Endothelial cell of umbilical vein (primary cell): Measurements from ENCODE around the gene GRID2. TPM values are rescaled to one million over a fixed set of nuclear protein-coding genes. Genes with fewer than 3 reads are reported as not detected.

ENCODE experiments used
- BruUV-seq: library from RNA; stranded (reverse); fragments of 400-500 nt; replicated peaks from 2 replicates; lab custom pipeline; 2021; lab: Mats Ljungman, UMichigan
- CTCF ChIA-PET: fragments of 300-600, 350-600 bp; sonication (Branson Sonifier 250); formaldehyde crosslinking; loops from one replicate; lab custom pipeline; 2021; ENCODE audit warnings: antibody characterized with exemption, inconsistent platforms; lab: Charles Lee
- POLR2A ChIA-PET: fragments of 300-600, 350-600 bp; sonication (Branson Sonifier 250); formaldehyde crosslinking; loops from one replicate; lab custom pipeline; 2021; ENCODE audit warnings: antibody characterized with exemption, inconsistent platforms; lab: Charles Lee
- DNase-seq: peaks from one replicate; pipeline ENCODE4 v3.0.0-alpha.2; 2011; ENCODE audit warnings: low read depth, low spot score
- FAIRE-seq: peaks from 2 replicates; lab custom pipeline; 2011; peaks lifted over from hg19 to GRCh38; lab: Jason Lieb, UNC
- H2AFZ ChIP-seq: 2 replicates; pipeline ENCODE4 v1.6.0; 2012; ENCODE audit warnings: low read depth, low read length, control low read depth, inconsistent platforms
- H3K27ac ChIP-seq: 2 replicates; pipeline ENCODE4 v1.5.1; 2011; ENCODE audit warnings: low read depth, mild to moderate bottlenecking, control low read depth, low read length, moderate library complexity; ENCODE audit not compliant: insufficient read depth
- H3K27me3 ChIP-seq, 2 experiments: 2 replicates each; pipeline versions ENCODE4 v1.6.0 to v1.6.1; 2011; ENCODE audit warnings: low read length in 2 of 2, mixed read lengths in 1 of 2; ENCODE audit not compliant: control insufficient read depth in 2 of 2, insufficient read depth in 2 of 2
- H3K36me3 ChIP-seq, 2 experiments: 2 replicates in 1 of 2; 3 replicates in 1 of 2; pipeline ENCODE4 v1.5.1; 2011; ENCODE audit warnings: low read length in 2 of 2, mild to moderate bottlenecking in 1 of 2, moderate library complexity in 1 of 2; ENCODE audit not compliant: control insufficient read depth in 2 of 2, insufficient read depth in 2 of 2; ENCODE audit errors: extremely low read depth in 1 of 2
- H3K4me1 ChIP-seq: 3 replicates; pipeline ENCODE4 v1.5.1; 2011; ENCODE audit warnings: mild to moderate bottlenecking, low read length; ENCODE audit not compliant: control insufficient read depth, insufficient read depth; ENCODE audit errors: extremely low read depth
- H3K4me2 ChIP-seq: 2 replicates; pipeline ENCODE4 v1.6.1; 2011; ENCODE audit warnings: low read length, control low read depth, mixed read lengths; ENCODE audit not compliant: insufficient read depth
- H3K4me3 ChIP-seq, 3 experiments: fragments of 200-600 bp in 1 of 3; sonication (generic), shearing (Covaris generic) in 1 of 3; replicated peaks in 1 of 3; 2 replicates each; pipeline ENCODE4 v1.5.1; 2011 to 2016; ENCODE audit warnings: control low read depth in 3 of 3, low read length in 3 of 3, mild to moderate bottlenecking in 2 of 3, inconsistent platforms in 1 of 3, low read depth in 1 of 3, moderate library complexity in 1 of 3; ENCODE audit not compliant: insufficient read depth in 1 of 3
- H3K79me2 ChIP-seq: 2 replicates; pipeline ENCODE4 v1.6.0; 2012; ENCODE audit warnings: low read length, inconsistent platforms; ENCODE audit not compliant: control insufficient read depth, insufficient read depth
- H3K9ac ChIP-seq: replicated peaks from 2 replicates; pipeline ENCODE3; 2011; ENCODE audit warnings: low read length, control low read depth; ENCODE audit not compliant: insufficient read depth; ENCODE audit errors: extremely low read depth
- H3K9me1 ChIP-seq: replicated peaks from 3 replicates; pipeline ENCODE4 v1.6.0; 2011; ENCODE audit warnings: mild to moderate bottlenecking, low read length; ENCODE audit not compliant: control insufficient read depth, insufficient read depth; ENCODE audit errors: extremely low read depth
- H3K9me3 ChIP-seq: replicated peaks from 2 replicates; pipeline ENCODE4 v1.5.1; 2012; ENCODE audit warnings: low read length, inconsistent platforms; ENCODE audit not compliant: control insufficient read depth, insufficient read depth
- H4K20me1 ChIP-seq: replicated peaks from 2 replicates; pipeline ENCODE3; 2011; ENCODE audit warnings: mild to moderate bottlenecking, low read length; ENCODE audit not compliant: control insufficient read depth, insufficient read depth; ENCODE audit errors: extremely low read depth
- EZH2 ChIP-seq: IDR thresholded peaks from 2 replicates; pipeline ENCODE4 v1.6.1; 2012; ENCODE audit warnings: borderline replicate concordance, low read depth, mild to moderate bottlenecking, moderate library complexity, low read length, inconsistent platforms; ENCODE audit not compliant: severe bottlenecking
- FOS ChIP-seq: IDR thresholded peaks from 2 replicates; pipeline ENCODE4 v1.6.1; 2011; ENCODE audit warnings: mild to moderate bottlenecking, low read length, moderate library complexity, borderline replicate concordance; ENCODE audit not compliant: insufficient read depth
- GATA2 ChIP-seq: IDR thresholded peaks from 2 replicates; pipeline ENCODE4 v1.7.0; 2011; ENCODE audit warnings: low read depth, mild to moderate bottlenecking, moderate library complexity, mixed read lengths, low read length; ENCODE audit not compliant: insufficient read length, insufficient read depth
- JUN ChIP-seq: IDR thresholded peaks from 2 replicates; pipeline ENCODE4 v1.6.1; 2011; ENCODE audit warnings: borderline replicate concordance, low read depth; ENCODE audit not compliant: insufficient read length, insufficient read depth
- MYC ChIP-seq: IDR thresholded peaks from one replicate; pipeline ENCODE4 v1.6.1; 2011; ENCODE audit warnings: mild to moderate bottlenecking, low read depth, low read length
- POLR2A ChIP-seq: IDR thresholded peaks from 2 replicates; pipeline ENCODE4 v1.6.1; 2012; ENCODE audit warnings: low read depth, mild to moderate bottlenecking, control low read depth, low read length
- POLR2AphosphoS5 ChIP-seq: IDR thresholded peaks from 2 replicates; pipeline ENCODE4 v1.6.1; 2012; ENCODE audit warnings: low read depth, mild to moderate bottlenecking, control low read depth, low read length, moderate library complexity; ENCODE audit not compliant: insufficient read depth
- dilution Hi-C: fragments of 300-500 bp; cut with MboI; formaldehyde crosslinking; loops from one replicate; pipeline ENCODE4 v1.15.0; 2019; ENCODE audit warnings: low sequenced_read_pairs; ENCODE audit not compliant: extremely low pct_ligation_motif_present
- intact Hi-C: fragments of 100-400 bp; cut with micrococcal nuclease; formaldehyde crosslinking; loops from one replicate; pipeline ENCODE4 v1.10.0; 2022
- polyA plus RNA-seq, 4 experiments: library from polyadenylated mRNA; depleted of rRNA in 3 of 4; stranded (reverse) in 3 of 4; unstranded in 1 of 4; fragments of >200 nt; gene quantifications; 2 replicates each; pipeline versions ENCODE4 v1.2.1 to v1.2.3, GENCODE V29; 2011 to 2012; ENCODE audit warnings: missing spikeins in 1 of 4
- total RNA-seq: library from RNA; stranded (reverse); gene quantifications from 2 replicates; pipeline ENCODE4 v1.2.3, GENCODE V29; 2021
- TF ChIP-seq, protein P1 (sequence below), 2 donors: IDR thresholded peaks; 1 replicate in 1 of 2; 2 replicates in 1 of 2; pipeline ENCODE4 v1.5.1; 2011; ENCODE audit warnings: low read length in 2 of 2, mild to moderate bottlenecking in 2 of 2, moderate library complexity in 2 of 2, control low read depth in 1 of 2, inconsistent platforms in 1 of 2, low read depth in 1 of 2; ENCODE audit not compliant: insufficient read depth in 1 of 2; ENCODE audit errors: extremely low read depth in 1 of 2
- TF ChIP-seq, protein P2 (sequence below): IDR thresholded peaks from 2 replicates; pipeline ENCODE4 v1.6.1; 2011; ENCODE audit not compliant: insufficient read depth, insufficient read length

The GRID2 gene
- total and polyA plus RNA-seq, 2 donors (not counting 3 experiments of a cell fraction or from before 2014, with no cell fraction given), result not detected

DNA sequence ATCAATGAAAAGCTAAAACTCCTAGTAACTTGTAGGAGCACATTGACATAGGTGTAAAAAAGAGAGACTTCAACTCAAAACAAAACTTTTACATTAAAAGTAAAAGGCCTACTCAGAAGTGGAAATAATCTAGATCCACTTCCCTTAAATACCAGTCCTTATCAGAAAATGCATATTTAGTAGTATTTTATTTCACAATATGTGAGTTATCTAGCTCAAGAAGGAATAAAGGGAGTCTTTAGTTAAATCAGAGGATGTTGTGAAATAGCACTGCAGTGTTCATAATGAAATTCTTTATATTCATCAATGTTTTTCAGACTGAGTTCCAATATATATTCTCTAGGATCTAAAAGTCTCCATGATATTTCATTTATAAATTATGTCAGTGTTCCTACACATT, 715.0 kb downstream of the GRID2 start:
- Histone ChIP-seq H4K20me1 (no peaks in the 10 kb centered on the region), H3K9ac (no peak overlapping the region), H3K27ac (no peak overlapping the region), H3K4me3 (no peak overlapping the region), H3K79me2 (no peaks in the 10 kb centered on the region), H2AFZ (no peak overlapping the region), H3K27me3 (no peaks in the 10 kb centered on the region), H3K9me3 (no peaks in the 10 kb centered on the region), H3K4me1 (no peaks in the 10 kb centered on the region), H3K36me3 (no peaks in the 10 kb centered on the region), H3K4me2 (no peak overlapping the region), H3K9me1 (no peaks in the 10 kb centered on the region)
- no peak for TF ChIP-seq POLR2A
- TF ChIP-seq, protein P1, sequence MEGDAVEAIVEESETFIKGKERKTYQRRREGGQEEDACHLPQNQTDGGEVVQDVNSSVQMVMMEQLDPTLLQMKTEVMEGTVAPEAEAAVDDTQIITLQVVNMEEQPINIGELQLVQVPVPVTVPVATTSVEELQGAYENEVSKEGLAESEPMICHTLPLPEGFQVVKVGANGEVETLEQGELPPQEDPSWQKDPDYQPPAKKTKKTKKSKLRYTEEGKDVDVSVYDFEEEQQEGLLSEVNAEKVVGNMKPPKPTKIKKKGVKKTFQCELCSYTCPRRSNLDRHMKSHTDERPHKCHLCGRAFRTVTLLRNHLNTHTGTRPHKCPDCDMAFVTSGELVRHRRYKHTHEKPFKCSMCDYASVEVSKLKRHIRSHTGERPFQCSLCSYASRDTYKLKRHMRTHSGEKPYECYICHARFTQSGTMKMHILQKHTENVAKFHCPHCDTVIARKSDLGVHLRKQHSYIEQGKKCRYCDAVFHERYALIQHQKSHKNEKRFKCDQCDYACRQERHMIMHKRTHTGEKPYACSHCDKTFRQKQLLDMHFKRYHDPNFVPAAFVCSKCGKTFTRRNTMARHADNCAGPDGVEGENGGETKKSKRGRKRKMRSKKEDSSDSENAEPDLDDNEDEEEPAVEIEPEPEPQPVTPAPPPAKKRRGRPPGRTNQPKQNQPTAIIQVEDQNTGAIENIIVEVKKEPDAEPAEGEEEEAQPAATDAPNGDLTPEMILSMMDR (IDR thresholded peaks at IDR 0.05; ENCODE audit: extremely low read depth in 1 of 2, insufficient read depth in 1 of 2, low read depth in 1 of 2, low read length in 2 of 2), result no peak
- no peak for TF ChIP-seq MYC
- TF ChIP-seq JUN, result no peak
- TF ChIP-seq FOS, result no peak
- no peak for TF ChIP-seq GATA2
- no peak for TF ChIP-seq POLR2AphosphoS5
- no peak for TF ChIP-seq EZH2
- TF ChIP-seq, protein P2, sequence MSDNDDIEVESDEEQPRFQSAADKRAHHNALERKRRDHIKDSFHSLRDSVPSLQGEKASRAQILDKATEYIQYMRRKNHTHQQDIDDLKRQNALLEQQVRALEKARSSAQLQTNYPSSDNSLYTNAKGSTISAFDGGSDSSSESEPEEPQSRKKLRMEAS, result no peak
- FAIRE-seq (no peak), DNase-seq (no peak)
- BruUV-seq, result no TSS peak
- dilution Hi-C loops, result no loop called here
- ChIA-PET POLR2A (no interaction called here), CTCF (interaction anchor here (0.9 kb wide), 1 partner anchor 89 kb away, joined by 3 read pairs; no protein-coding TSS in a partner anchor)
- intact Hi-C loops, result no loop called here
